Stomach (tissue), 4 donors: ENCODE measurements around the gene SLC25A42.

ENCODE experiments used
- EP300 ChIP-seq: sonication (generic); formaldehyde crosslinking; IDR thresholded peaks from one replicate; pipeline ENCODE4 v1.6.1; 2017; ENCODE audit warnings: antibody characterized with exemption
- POLR2A ChIP-seq, 4 donors: fragments of 450-650 bp; IDR thresholded peaks; one replicate each; pipeline ENCODE4 v1.6.1; 2016; ENCODE audit warnings: antibody characterized with exemption in 4 of 4, control low read depth in 2 of 4, mild to moderate bottlenecking in 1 of 4, moderate library complexity in 1 of 4
- POLR2AphosphoS5 ChIP-seq, 3 donors: sonication (generic); formaldehyde crosslinking; IDR thresholded peaks; one replicate each; pipeline ENCODE4 v1.6.1; 2016; ENCODE audit warnings: antibody characterized with exemption in 3 of 3
- TF ChIP-seq, protein P1 (sequence below), 7 experiments: fragments of 450-650 bp in 4 of 7; fragments of 200-600 bp in 3 of 7; sonication (generic) in 3 of 7; IDR thresholded peaks; one replicate each; pipeline ENCODE4 v1.5.1; 2016 to 2019; ENCODE audit warnings: antibody characterized with exemption in 7 of 7, control low read depth in 2 of 7, mild to moderate bottlenecking in 1 of 7

GRCh38 chr19:19059837-19060611 is 3.8 kb upstream of the SLC25A42 start:
- TF ChIP-seq, protein P1, sequence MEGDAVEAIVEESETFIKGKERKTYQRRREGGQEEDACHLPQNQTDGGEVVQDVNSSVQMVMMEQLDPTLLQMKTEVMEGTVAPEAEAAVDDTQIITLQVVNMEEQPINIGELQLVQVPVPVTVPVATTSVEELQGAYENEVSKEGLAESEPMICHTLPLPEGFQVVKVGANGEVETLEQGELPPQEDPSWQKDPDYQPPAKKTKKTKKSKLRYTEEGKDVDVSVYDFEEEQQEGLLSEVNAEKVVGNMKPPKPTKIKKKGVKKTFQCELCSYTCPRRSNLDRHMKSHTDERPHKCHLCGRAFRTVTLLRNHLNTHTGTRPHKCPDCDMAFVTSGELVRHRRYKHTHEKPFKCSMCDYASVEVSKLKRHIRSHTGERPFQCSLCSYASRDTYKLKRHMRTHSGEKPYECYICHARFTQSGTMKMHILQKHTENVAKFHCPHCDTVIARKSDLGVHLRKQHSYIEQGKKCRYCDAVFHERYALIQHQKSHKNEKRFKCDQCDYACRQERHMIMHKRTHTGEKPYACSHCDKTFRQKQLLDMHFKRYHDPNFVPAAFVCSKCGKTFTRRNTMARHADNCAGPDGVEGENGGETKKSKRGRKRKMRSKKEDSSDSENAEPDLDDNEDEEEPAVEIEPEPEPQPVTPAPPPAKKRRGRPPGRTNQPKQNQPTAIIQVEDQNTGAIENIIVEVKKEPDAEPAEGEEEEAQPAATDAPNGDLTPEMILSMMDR (IDR thresholded peaks at IDR 0.05): no peak
- TF ChIP-seq POLR2A (IDR thresholded peaks at IDR 0.05): no peak
- TF ChIP-seq POLR2AphosphoS5 (IDR thresholded peaks at IDR 0.05): no peak
- TF ChIP-seq EP300: no peak
